PC-9 (cell line): Measurements from ENCODE around the gene SETD7.

ENCODE experiments used
- CTCF ChIP-seq: fragments of 200-600 bp; sonication (generic); conservative IDR thresholded peaks from 2 replicates; pipeline ENCODE4 v1.6.1; 2017; ENCODE audit warnings: mixed run types, antibody characterized with exemption, mild to moderate bottlenecking, moderate library complexity
- EZH2 ChIP-seq: fragments of 200-600 bp; sonication (generic); IDR thresholded peaks from 2 replicates; pipeline ENCODE4 v1.8.0; 2017; ENCODE audit warnings: antibody characterized with exemption, low read depth

GRCh38 chr4:139581096-139581495, 25.1 kb upstream of the SETD7 start:
- TF ChIP-seq EZH2 (no peak), CTCF (no peak)
